Measurements from ENCODE around the gene TNFSF13.

The TNFSF13 gene

GRCh38 chr17:7563115-7563869 lies 4.7 kb downstream of the TNFSF13 start:
- H3K4me3 ChIP-seq (ENCODE audit: low read depth, low read length), result peak overlapping the region; percentile 8
- TF ChIP-seq, protein P1, sequence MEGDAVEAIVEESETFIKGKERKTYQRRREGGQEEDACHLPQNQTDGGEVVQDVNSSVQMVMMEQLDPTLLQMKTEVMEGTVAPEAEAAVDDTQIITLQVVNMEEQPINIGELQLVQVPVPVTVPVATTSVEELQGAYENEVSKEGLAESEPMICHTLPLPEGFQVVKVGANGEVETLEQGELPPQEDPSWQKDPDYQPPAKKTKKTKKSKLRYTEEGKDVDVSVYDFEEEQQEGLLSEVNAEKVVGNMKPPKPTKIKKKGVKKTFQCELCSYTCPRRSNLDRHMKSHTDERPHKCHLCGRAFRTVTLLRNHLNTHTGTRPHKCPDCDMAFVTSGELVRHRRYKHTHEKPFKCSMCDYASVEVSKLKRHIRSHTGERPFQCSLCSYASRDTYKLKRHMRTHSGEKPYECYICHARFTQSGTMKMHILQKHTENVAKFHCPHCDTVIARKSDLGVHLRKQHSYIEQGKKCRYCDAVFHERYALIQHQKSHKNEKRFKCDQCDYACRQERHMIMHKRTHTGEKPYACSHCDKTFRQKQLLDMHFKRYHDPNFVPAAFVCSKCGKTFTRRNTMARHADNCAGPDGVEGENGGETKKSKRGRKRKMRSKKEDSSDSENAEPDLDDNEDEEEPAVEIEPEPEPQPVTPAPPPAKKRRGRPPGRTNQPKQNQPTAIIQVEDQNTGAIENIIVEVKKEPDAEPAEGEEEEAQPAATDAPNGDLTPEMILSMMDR (conservative IDR thresholded peaks at IDR 0.05; ENCODE audit: low read depth, low read length), result no peak
- DNase-seq (ENCODE audit: low read depth), result no peak

DNA sequence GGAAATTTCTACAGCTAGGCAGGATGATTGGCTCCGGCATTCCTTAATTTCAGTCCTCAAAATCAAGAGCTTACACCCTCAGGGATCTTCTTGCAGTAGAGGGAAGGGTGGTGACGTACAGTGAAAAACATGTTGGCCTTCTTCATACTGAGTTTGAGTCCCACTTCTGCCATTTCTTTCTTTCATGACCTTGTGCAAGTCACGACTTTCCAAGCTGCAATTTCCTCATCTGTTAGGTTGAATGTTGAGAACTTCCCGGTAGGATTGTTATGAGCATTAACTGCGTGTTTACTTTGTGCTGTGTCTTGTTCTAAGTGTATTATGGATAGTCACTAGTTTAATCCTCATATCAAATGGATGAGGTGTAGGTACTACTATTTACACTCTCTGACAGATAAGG lies 11.0 kb downstream of the TNFSF13 start:
- H3K4me3 ChIP-seq (ENCODE audit: low read depth, low read length), result no peak overlapping the region
- no peak for DNase-seq (ENCODE audit: low read depth)
- TF ChIP-seq, protein P1 (conservative IDR thresholded peaks at IDR 0.05; ENCODE audit: low read depth, low read length), result no peak

GRCh38 chr17:7570351-7570750 lies 11.8 kb downstream of the TNFSF13 start:
- H3K4me3 ChIP-seq (ENCODE audit: low read depth, low read length), result no peak overlapping the region
- no peak for DNase-seq (ENCODE audit: low read depth)
- TF ChIP-seq, protein P1 (conservative IDR thresholded peaks at IDR 0.05; ENCODE audit: low read depth, low read length), result no peak

- TF ChIP-seq, protein P1 (conservative IDR thresholded peaks at IDR 0.05; ENCODE audit: low read depth, low read length), result no peak
- no peak for DNase-seq (ENCODE audit: low read depth)
- H3K4me3 ChIP-seq (ENCODE audit: low read depth, low read length), result peak overlapping the region; percentile 71
Measured at GRCh38 chr17:7572338-7572587, 13.7 kb downstream of the TNFSF13 start.

DNA sequence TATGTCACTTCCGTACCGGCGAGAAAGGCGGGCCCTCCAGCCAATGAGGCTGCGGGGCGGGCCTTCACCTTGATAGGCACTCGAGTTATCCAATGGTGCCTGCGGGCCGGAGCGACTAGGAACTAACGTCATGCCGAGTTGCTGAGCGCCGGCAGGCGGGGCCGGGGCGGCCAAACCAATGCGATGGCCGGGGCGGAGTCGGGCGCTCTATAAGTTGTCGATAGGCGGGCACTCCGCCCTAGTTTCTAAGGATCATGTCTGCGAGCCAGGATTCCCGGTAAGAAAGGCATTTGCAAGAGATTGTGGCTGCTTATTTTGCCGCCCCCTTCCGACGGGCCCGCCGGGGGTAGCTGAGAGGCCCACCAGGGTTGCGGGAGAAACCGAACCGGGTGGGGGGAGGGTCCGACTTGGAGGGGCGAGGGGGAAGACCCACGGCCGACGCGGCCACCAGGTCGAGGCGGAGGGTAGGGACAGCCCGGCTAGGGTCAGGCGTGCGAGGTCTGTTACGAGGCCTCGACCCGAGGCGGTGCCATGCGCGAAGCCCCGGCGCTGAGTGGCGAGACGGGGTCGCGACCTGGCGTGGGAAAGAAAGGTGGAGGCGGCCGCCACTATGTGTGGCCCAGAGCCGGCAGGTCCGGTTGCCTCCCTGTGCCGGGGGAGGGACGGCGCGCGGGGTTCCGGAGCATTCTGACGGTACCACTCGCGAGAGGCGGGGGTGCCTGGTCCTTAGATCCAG lies 14.2 kb downstream of the TNFSF13 start:
- TF ChIP-seq, protein P1 (conservative IDR thresholded peaks at IDR 0.05; ENCODE audit: low read depth, low read length), result peak; percentile 15
- H3K4me3 ChIP-seq (ENCODE audit: low read depth, low read length), result peak overlapping the region; percentile 99
- peak; percentile 99 for DNase-seq (ENCODE audit: low read depth)

DNA sequence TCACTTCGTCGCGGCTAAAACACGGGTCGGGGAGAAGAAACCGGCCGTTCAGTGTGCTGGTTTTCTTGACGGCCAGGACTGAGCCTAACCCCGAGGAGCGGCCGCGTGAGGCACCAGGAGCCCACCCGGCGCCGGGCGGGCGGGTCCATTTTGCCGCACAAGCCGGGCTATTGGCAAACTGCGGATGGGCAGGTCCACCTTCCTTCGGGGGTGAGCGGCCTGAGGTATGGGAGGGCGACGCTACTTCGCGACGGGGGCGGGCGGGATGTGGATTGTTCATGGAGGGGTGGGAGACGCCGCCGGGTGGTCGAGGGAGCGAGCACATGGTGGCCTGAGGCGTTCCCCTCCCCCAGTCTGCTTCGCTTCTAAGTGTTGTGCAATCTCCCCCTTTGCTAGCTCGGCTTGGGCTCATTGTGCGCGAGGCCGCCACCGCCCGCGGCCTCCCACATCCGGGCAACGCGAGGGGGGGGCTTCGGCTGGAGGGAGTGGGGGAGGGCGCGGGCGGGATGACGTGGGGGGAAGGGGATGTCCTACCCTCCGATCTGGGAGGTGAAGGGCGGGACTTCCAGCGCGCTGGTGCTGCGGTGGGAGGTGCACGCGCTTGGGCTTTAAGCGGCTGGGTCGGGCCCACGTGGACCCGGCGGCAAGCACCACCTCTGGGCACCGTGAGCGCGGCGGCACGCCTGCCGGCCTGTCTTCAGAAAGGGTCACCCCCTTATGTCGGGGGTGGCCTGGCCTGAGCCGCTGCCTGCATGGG lies 15.0 kb downstream of the TNFSF13 start:
- TF ChIP-seq, protein P1 (conservative IDR thresholded peaks at IDR 0.05; ENCODE audit: low read depth, low read length), result no peak
- peak overlapping the region; percentile 99 for H3K4me3 ChIP-seq (ENCODE audit: low read depth, low read length)
- DNase-seq (ENCODE audit: low read depth), result peak; percentile 97
